Measurements from ENCODE around the gene NAALADL1. TPM values are rescaled to one million over a fixed set of nuclear protein-coding genes. Genes with fewer than 3 reads are reported as not detected.

NAALADL1 gene
- total and polyA plus RNA-seq, 2 of the 4 experiments (the other 2 are of a cell fraction) = 3.8 to 5.8 TPM

GRCh38 chr11:65087827-65088226, 29.5 kb upstream of the NAALADL1 start:
- TF ChIP-seq ELK1 (IDR thresholded peaks at IDR 0.05; ENCODE audit: borderline replicate concordance, low read depth, low read length) (no peak), FOS (IDR thresholded peaks at IDR 0.05; ENCODE audit: low read depth, low read length) (no peak), SMC3 (IDR thresholded peaks at IDR 0.05; ENCODE audit: low read depth, low read length) (no peak), MXI1 (IDR thresholded peaks at IDR 0.05; ENCODE audit: borderline replicate concordance, low read depth, low read length) (no peak), RAD21 (IDR thresholded peaks at IDR 0.05; ENCODE audit: low read length) (no peak), USF2 (IDR thresholded peaks at IDR 0.05; ENCODE audit: low read depth, low read length) (no peak), NFE2L2 (IDR thresholded peaks at IDR 0.05; ENCODE audit: low read depth, low read length) (no peak), BHLHE40 (IDR thresholded peaks at IDR 0.05; ENCODE audit: low read depth, low read length) (no peak), MAZ (IDR thresholded peaks at IDR 0.05; ENCODE audit: borderline replicate concordance, low read depth, low read length) (no peak)
- Histone ChIP-seq H3K23ac (ENCODE audit: low read depth, low read length) (no peak overlapping the region), H3K18ac (ENCODE audit: low read depth, low read length) (no peak overlapping the region), H3K9me3 (ENCODE audit: control insufficient read depth, insufficient read depth, low read length) (no peaks in the 10 kb centered on the region), H2BK120ac (ENCODE audit: low read depth, low read length) (no peak overlapping the region), H2BK15ac (ENCODE audit: low read depth, low read length) (no peak overlapping the region), H3K36me3 (ENCODE audit: control insufficient read depth, insufficient read depth, low read length) (peaks cover 35% of the 10 kb centered on the region), H3K4me1 (ENCODE audit: control insufficient read depth, insufficient read depth, low read length) (peaks cover 4% of the 10 kb centered on the region; the same call in 1 of the 2 replicates), H4K5ac (ENCODE audit: low read depth, low read length) (no peak overlapping the region), H3K56ac (ENCODE audit: extremely low read depth, insufficient read depth, low read length) (no peak overlapping the region), H4K8ac (ENCODE audit: low read depth in 2 of 2, low read length in 2 of 2) (no peak overlapping the region), H2AK9ac (replicated peaks; ENCODE audit: low read depth, low read length, poor library complexity) (no peak overlapping the region), H3K4me2 (ENCODE audit: low read depth, low read length) (no peak overlapping the region), H3K79me1 (ENCODE audit: low read depth in 1 of 2, low read length in 2 of 2) (peaks cover 25 to 31% of the 10 kb centered on the region in 2 experiments), H3K9ac (ENCODE audit: low read depth, low read length) (no peak overlapping the region), H4K91ac (ENCODE audit: insufficient read depth, low read depth, low read length) (no peak overlapping the region), H4K20me1 (ENCODE audit: insufficient read depth, low read length) (no peaks in the 10 kb centered on the region; the same call in 1 of the 2 replicates), H2AK5ac (ENCODE audit: low read depth, low read length) (no peak overlapping the region), H3K14ac (replicated peaks; ENCODE audit: low read depth, low read length) (no peak overlapping the region), H3K4me3 (ENCODE audit: insufficient read depth, low read depth, low read length) (no peak overlapping the region), H3K4ac (ENCODE audit: low read depth, low read length) (no peak overlapping the region), H3K27ac (ENCODE audit: insufficient read depth, low read length) (no peak overlapping the region), H2BK5ac (ENCODE audit: low read depth, low read length, poor library complexity, severe bottlenecking) (no peak overlapping the region), H2AFZ (replicated peaks; ENCODE audit: low read length, poor library complexity) (no peak overlapping the region), H3K9me1 (ENCODE audit: insufficient read depth, low read length) (no peaks in the 10 kb centered on the region), H3K27me3 (ENCODE audit: control insufficient read depth, insufficient read depth, low read length) (no peaks in the 10 kb centered on the region), H2BK20ac (ENCODE audit: low read depth, low read length) (no peak overlapping the region)
- intact Hi-C loops (cut with micrococcal nuclease) (no loop called here), dilution Hi-C loops (cut with HindIII; ENCODE audit: low sequenced_read_pairs, unreplicated experiment) (no loop called here), in situ Hi-C loops (cut with MboI; ENCODE audit: low sequenced_read_pairs) (no loop called here)
- ChIA-PET CTCF (no interaction called here), POLR2A (ENCODE audit: unreplicated experiment) (no interaction called here)
- DNase-seq (no peak), ATAC-seq (ENCODE audit: low read depth) (no peak)
- BruUV-seq (replicated peaks) = no TSS peak
- no CpG with 5 or more reads among the region's 15 CpGs for WGBS, 2 experiments (ENCODE audit: extremely low coverage in 2 of 2, insufficient read length in 1 of 2)
